H1 (cell line): ENCODE measurements around the gene TRAPPC2. TPM values are rescaled to one million over a fixed set of nuclear protein-coding genes. Genes with fewer than 3 reads are reported as not detected.
A peak's percentile ranks its signal among the peaks of the same experiment; 100 is the strongest.

Source experiments
- CTCF ChIA-PET: fragments of 300-600 bp; sonication (Branson Sonifier 250); formaldehyde crosslinking; loops from one replicate; lab custom pipeline; 2021; ENCODE audit not compliant: partially characterized antibody; lab: Charles Lee
- POLR2A ChIA-PET: fragments of 300-600 bp; sonication (Branson Sonifier 250); formaldehyde crosslinking; loops from one replicate; lab custom pipeline; 2021; ENCODE audit warnings: inconsistent platforms; ENCODE audit not compliant: partially characterized antibody; lab: Charles Lee
- DNase-seq, 2 experiments: peaks; one replicate each; pipeline versions ENCODE4 v3.0.0 to v3.0.0-alpha.2; 2010 to 2022; ENCODE audit warnings: low spot score in 2 of 2, low read depth in 1 of 2, mixed read lengths in 1 of 2
- FAIRE-seq: peaks from 2 replicates; lab custom pipeline; 2011; peaks lifted over from hg19 to GRCh38; lab: Jason Lieb, UNC
- H2AFZ ChIP-seq: 2 replicates; pipeline ENCODE4 v1.8.1; 2012; ENCODE audit warnings: low read length, inconsistent platforms
- H2AK5ac ChIP-seq: 2 replicates; pipeline ENCODE4 v1.6.1; 2013; ENCODE audit warnings: low read depth, low read length
- H2BK120ac ChIP-seq: replicated peaks from 2 replicates; pipeline ENCODE3; 2013; ENCODE audit warnings: low read depth, low read length, inconsistent platforms
- H2BK12ac ChIP-seq: 2 replicates; pipeline ENCODE4 v1.6.1; 2013; ENCODE audit warnings: low read depth, low read length
- H2BK15ac ChIP-seq: 2 replicates; pipeline ENCODE4 v1.6.1; 2013; ENCODE audit warnings: low read length
- H2BK20ac ChIP-seq: 2 replicates; pipeline ENCODE4 v1.6.1; 2013; ENCODE audit warnings: low read length
- H2BK5ac ChIP-seq: 2 replicates; pipeline ENCODE4 v1.6.1; 2013; ENCODE audit warnings: low read depth, low read length
- H3K14ac ChIP-seq: 2 replicates; pipeline ENCODE4 v1.6.1; 2013; ENCODE audit warnings: inconsistent platforms; ENCODE audit not compliant: insufficient read length
- H3K18ac ChIP-seq: 2 replicates; pipeline ENCODE4 v1.6.1; 2013; ENCODE audit warnings: low read length; ENCODE audit errors: extremely low read depth
- H3K23ac ChIP-seq: 2 replicates; pipeline ENCODE4 v1.6.1; 2013; ENCODE audit warnings: inconsistent platforms; ENCODE audit not compliant: insufficient read length
- H3K23me2 ChIP-seq: 2 replicates; pipeline ENCODE4 v1.6.1; 2013; ENCODE audit warnings: low read depth, low read length
- H3K27ac ChIP-seq: 2 replicates; pipeline ENCODE4 v1.6.1; 2011; ENCODE audit warnings: low read depth, low read length, inconsistent platforms
- H3K27me3 ChIP-seq, 4 experiments: replicated peaks in 1 of 4; 1 replicate in 1 of 4; 2 replicates in 3 of 4; pipeline versions ENCODE4 v1.6.1 to v1.8.1; 2011 to 2013; ENCODE audit warnings: low read length in 3 of 4, mild to moderate bottlenecking in 3 of 4, inconsistent platforms in 2 of 4, mixed read lengths in 2 of 4, moderate library complexity in 1 of 4; ENCODE audit not compliant: control insufficient read depth in 3 of 4, insufficient read depth in 3 of 4; ENCODE audit errors: extremely low read depth in 1 of 4
- H3K36me3 ChIP-seq, 4 experiments: 2 replicates each; pipeline versions ENCODE4 v1.6.1 to v1.8.1; 2011 to 2013; ENCODE audit warnings: mild to moderate bottlenecking in 4 of 4, low read length in 3 of 4, moderate library complexity in 2 of 4, control low read depth in 1 of 4, inconsistent platforms in 1 of 4; ENCODE audit not compliant: insufficient read depth in 4 of 4, control insufficient read depth in 2 of 4
- H3K4ac ChIP-seq: replicated peaks from 2 replicates; pipeline ENCODE3; 2013; ENCODE audit warnings: low read length, low read depth, mixed read lengths, inconsistent platforms; ENCODE audit not compliant: insufficient read length
- H3K4me1 ChIP-seq, 4 experiments: replicated peaks in 1 of 4; 1 replicate in 1 of 4; 2 replicates in 3 of 4; pipeline versions ENCODE4 v1.6.1 to v1.8.1; 2011 to 2013; ENCODE audit warnings: low read length in 3 of 4, inconsistent platforms in 2 of 4, mixed read lengths in 1 of 4; ENCODE audit not compliant: insufficient read depth in 4 of 4, control insufficient read depth in 3 of 4
- H3K4me2 ChIP-seq, 2 experiments: 2 replicates each; pipeline versions ENCODE4 v1.6.1 to v1.8.1; 2011 to 2013; ENCODE audit warnings: low read depth in 2 of 2, low read length in 2 of 2, control low read depth in 1 of 2, inconsistent platforms in 1 of 2, mild to moderate bottlenecking in 1 of 2; ENCODE audit not compliant: insufficient read depth in 1 of 2
- H3K4me3 ChIP-seq, 4 experiments: fragments of 200-600, 300-600 bp in 1 of 4; sonication (generic), shearing (Covaris generic), sonication (Bioruptor Twin) in 1 of 4; 2 replicates each; pipeline versions ENCODE4 v1.5.1 to v1.8.1; 2011 to 2016; ENCODE audit warnings: low read length in 4 of 4, low read depth in 3 of 4, control low read depth in 2 of 4, inconsistent platforms in 2 of 4, mild to moderate bottlenecking in 2 of 4, mixed read lengths in 1 of 4, moderate library complexity in 1 of 4; ENCODE audit not compliant: insufficient read depth in 2 of 4; ENCODE audit errors: extremely low read depth in 1 of 4
- H3K56ac ChIP-seq: replicated peaks from 2 replicates; pipeline ENCODE3; 2013; ENCODE audit warnings: low read depth, mild to moderate bottlenecking, mixed read lengths, low read length, inconsistent platforms; ENCODE audit not compliant: insufficient read length
- H3K79me1 ChIP-seq: 2 replicates; pipeline ENCODE4 v1.6.1; 2013; ENCODE audit warnings: low read depth, low read length, control low read depth
- H3K79me2 ChIP-seq, 2 experiments: 2 replicates each; pipeline versions ENCODE4 v1.6.1 to v1.8.1; 2012 to 2013; ENCODE audit warnings: low read length in 2 of 2, mild to moderate bottlenecking in 2 of 2, inconsistent platforms in 1 of 2; ENCODE audit not compliant: insufficient read depth in 2 of 2, control insufficient read depth in 1 of 2
- H3K9ac ChIP-seq, 4 experiments: replicated peaks in 1 of 4; 1 replicate in 1 of 4; 2 replicates in 3 of 4; pipeline versions ENCODE4 v1.6.1 to v1.8.1; 2011 to 2013; ENCODE audit warnings: low read depth in 3 of 4, low read length in 3 of 4, control low read depth in 2 of 4, mild to moderate bottlenecking in 2 of 4, moderate library complexity in 2 of 4, inconsistent platforms in 1 of 4; ENCODE audit errors: extremely low read depth in 1 of 4
- H3K9me3 ChIP-seq, 2 experiments: 2 replicates each; pipeline versions ENCODE4 v1.6.1 to v1.8.1; 2012 to 2013; ENCODE audit warnings: mild to moderate bottlenecking in 2 of 2, moderate library complexity in 2 of 2, control low read depth in 1 of 2, inconsistent platforms in 1 of 2, low read depth in 1 of 2, low read length in 1 of 2, mixed read lengths in 1 of 2; ENCODE audit not compliant: insufficient read depth in 2 of 2
- H4K20me1 ChIP-seq, 2 experiments: replicated peaks in 1 of 2; 2 replicates each; pipeline versions ENCODE3 to v1.8.1; 2011 to 2013; ENCODE audit warnings: inconsistent platforms in 2 of 2, low read length in 2 of 2, mild to moderate bottlenecking in 1 of 2; ENCODE audit not compliant: insufficient read depth in 2 of 2, control insufficient read depth in 1 of 2
- H4K5ac ChIP-seq: 2 replicates; pipeline ENCODE4 v1.6.1; 2013; ENCODE audit warnings: low read length, low read depth, mixed read lengths, inconsistent platforms; ENCODE audit not compliant: insufficient read length
- H4K8ac ChIP-seq: 2 replicates; pipeline ENCODE4 v1.8.0; 2013; ENCODE audit warnings: mild to moderate bottlenecking, moderate library complexity, low read length, inconsistent platforms; ENCODE audit not compliant: insufficient read depth; ENCODE audit errors: extremely low read depth
- H4K91ac ChIP-seq: replicated peaks from 2 replicates; pipeline ENCODE3; 2013; ENCODE audit warnings: low read length, mixed read lengths, inconsistent platforms; ENCODE audit not compliant: insufficient read length
- JUN ChIP-seq: IDR thresholded peaks from 2 replicates; pipeline ENCODE4 v1.6.1; 2011; ENCODE audit warnings: low read depth, mild to moderate bottlenecking, improper control_type of control experiment, low read length
- KDM1A ChIP-seq: fragments of 200-600, 300-600 bp; sonication (generic); IDR thresholded peaks from 2 replicates; pipeline ENCODE4 v1.7.1; 2016; ENCODE audit warnings: mild to moderate bottlenecking, low read length, borderline replicate concordance
- polyA plus RNA-seq, 7 experiments: library from polyadenylated mRNA; depleted of rRNA in 3 of 7; stranded (reverse) in 5 of 7; unstranded in 2 of 7; fragments of >200 nt in 5 of 7; fragments of 200-250 nt in 2 of 7; gene quantifications; 1 replicate in 5 of 7; 2 replicates in 1 of 7; 4 replicates in 1 of 7; pipeline versions ENCODE4 v1.2.1 to v1.2.3, GENCODE V29; 2011 to 2013; ENCODE audit warnings: missing spikeins in 2 of 7, mixed read lengths in 2 of 7
- total RNA-seq: library from RNA; stranded (reverse); fragmentation: NEBNext Ultra II Directional; extraction: Animal tissue kit (Norgen Biotek cat#: 25700); gene quantifications from 2 replicates; pipeline ENCODE4 v1.2.1, GENCODE V29; 2021

Gene TRAPPC2
- total and polyA plus RNA-seq, 2 of the 8 experiments (the other 6 are each of a cell fraction or from before 2014, with no cell fraction given): 6.7 to 10.8 TPM

- H2BK20ac ChIP-seq: no peak overlapping the region
- H3K79me2 ChIP-seq: no peaks in the 10 kb centered on the region
- H3K4me2 ChIP-seq: no peak overlapping the region
- H3K79me1 ChIP-seq: no peaks in the 10 kb centered on the region
- no peak overlapping the region for H3K4ac ChIP-seq
- no peaks in the 10 kb centered on the region for H3K36me3 ChIP-seq
- no peak overlapping the region for H4K91ac ChIP-seq
- no peaks in the 10 kb centered on the region for H4K20me1 ChIP-seq
- no peak overlapping the region for H3K14ac ChIP-seq
- no peak overlapping the region for H3K9ac ChIP-seq
- ChIA-PET CTCF (no interaction called here), POLR2A (no interaction called here)
- H3K4me3 ChIP-seq: no peak overlapping the region
- H3K23ac ChIP-seq: no peak overlapping the region
- DNase-seq: no peak
- H4K5ac ChIP-seq: no peak overlapping the region
- no peak overlapping the region for H3K18ac ChIP-seq
- no peaks in the 10 kb centered on the region for H3K9me3 ChIP-seq
- H3K23me2 ChIP-seq: no peaks in the 10 kb centered on the region
- FAIRE-seq: no peak
- H3K56ac ChIP-seq: no peak overlapping the region
- H2BK120ac ChIP-seq: no peak overlapping the region
- TF ChIP-seq JUN (no peak), KDM1A (peak; percentile 43; the same call in 1 of the 2 replicates)
- no peaks in the 10 kb centered on the region for H3K27me3 ChIP-seq
- H2BK15ac ChIP-seq: no peak overlapping the region
- H2BK5ac ChIP-seq: no peak overlapping the region
- H3K27ac ChIP-seq: no peak overlapping the region
- H2AFZ ChIP-seq: no peak overlapping the region
- no peaks in the 10 kb centered on the region for H3K4me1 ChIP-seq
- no peak overlapping the region for H4K8ac ChIP-seq
- no peak overlapping the region for H2BK12ac ChIP-seq
- no peak overlapping the region for H2AK5ac ChIP-seq
Measured at GRCh38 chrX:13673016-13673415, 61.4 kb downstream of the TRAPPC2 start.
